ENCODE data around the gene ASTL.
A peak's percentile ranks its signal among the peaks of the same experiment; 100 is the strongest.

ASTL gene

DNA sequence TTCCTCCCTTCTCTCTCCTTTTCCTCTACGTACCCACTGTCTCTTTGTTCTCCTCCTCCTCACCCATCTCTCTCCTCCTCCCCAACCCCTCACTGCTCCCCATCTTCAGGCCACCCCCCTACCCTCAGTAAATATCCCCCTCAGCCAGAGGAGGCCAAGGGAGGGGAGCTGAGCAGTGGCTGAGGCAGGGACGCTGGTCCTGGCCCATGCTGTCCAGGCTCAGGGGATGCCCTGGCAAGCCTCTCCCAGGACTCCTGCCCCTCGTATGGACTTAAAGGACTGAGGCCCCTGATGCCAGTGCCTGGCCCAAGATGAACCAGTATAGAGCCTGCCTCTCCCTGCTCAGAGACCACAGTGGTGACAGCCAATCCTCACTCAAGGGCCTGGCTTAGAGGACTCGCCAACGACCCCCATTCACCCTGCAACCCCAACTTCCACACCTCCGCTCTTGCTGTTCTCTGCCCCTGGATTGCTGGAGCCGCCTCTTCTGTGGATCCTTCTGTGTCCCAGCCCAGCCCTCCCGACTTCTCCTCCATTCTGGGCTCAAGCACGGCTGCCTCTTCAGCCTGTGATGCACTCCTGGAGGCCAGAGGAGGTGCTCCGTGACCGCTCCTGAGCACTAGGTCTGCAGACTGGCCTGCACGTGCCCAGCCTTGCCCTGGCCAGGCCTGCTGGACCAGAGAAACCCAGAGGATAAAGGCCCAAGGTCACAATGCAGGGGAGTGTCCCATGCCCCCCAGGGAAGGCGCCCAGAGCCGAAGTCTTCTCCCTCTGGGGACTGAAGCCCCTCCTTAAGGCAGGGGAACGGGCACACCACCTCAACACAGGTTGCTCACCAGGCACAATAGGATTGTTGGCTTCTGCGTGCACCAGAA lies 16.4 kb upstream of the ASTL start:
- DNase-seq (ENCODE audit: insufficient read length, low spot score) (no peak), FAIRE-seq (no peak)
- no peak for TF ChIP-seq POLR2A (IDR thresholded peaks at IDR 0.05; ENCODE audit: low read depth, low read length)

DNA sequence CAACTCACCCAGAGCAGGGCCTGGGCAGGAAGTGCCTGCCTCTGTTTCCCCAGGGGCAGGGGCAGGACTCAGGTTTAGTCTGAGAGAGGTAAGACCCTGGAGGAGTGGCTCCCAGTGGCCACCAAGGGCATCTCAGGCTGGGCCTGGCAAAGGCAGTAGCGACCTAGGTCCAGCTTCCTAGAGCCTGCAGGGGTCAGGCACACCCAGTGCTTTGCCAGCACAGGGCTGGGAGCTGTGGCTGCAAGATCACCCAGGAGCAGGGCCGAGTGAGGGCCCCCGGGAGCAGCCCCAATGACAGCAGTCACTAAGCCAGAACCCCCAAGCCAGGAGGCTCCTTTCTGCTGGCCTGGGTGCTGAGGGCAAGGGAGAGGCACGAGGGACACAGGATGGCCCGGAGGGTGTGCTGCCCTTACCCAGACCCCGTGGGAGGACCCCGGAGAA lies 15.7 kb upstream of the ASTL start:
- no peak for TF ChIP-seq POLR2A (IDR thresholded peaks at IDR 0.05; ENCODE audit: low read depth, low read length)
- no peak for DNase-seq (ENCODE audit: insufficient read length, low spot score)
- no peak for FAIRE-seq

DNA sequence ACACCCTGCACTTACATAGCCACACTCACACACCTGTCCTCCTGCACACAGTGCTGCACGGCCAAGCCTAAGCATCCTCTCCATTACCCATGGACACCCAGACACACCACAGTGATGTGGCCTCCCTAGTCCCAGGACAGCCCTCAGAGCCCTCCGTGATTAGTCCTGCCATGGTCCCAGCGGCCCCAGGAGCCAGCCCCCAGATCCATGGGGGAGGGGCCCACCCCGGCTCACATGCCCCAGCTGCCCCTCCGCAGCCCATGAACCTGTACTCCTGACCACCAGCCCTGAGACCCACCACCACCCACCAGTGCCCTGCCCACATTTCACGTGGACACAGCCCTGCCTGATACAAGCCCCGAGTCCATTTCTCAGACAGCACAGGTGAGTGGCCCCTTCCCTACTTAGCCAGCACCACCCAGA lies 15.0 kb upstream of the ASTL start:
- no peak for TF ChIP-seq POLR2A (IDR thresholded peaks at IDR 0.05; ENCODE audit: low read depth, low read length)
- DNase-seq (ENCODE audit: insufficient read length, low spot score) (no peak), FAIRE-seq (no peak)

DNA sequence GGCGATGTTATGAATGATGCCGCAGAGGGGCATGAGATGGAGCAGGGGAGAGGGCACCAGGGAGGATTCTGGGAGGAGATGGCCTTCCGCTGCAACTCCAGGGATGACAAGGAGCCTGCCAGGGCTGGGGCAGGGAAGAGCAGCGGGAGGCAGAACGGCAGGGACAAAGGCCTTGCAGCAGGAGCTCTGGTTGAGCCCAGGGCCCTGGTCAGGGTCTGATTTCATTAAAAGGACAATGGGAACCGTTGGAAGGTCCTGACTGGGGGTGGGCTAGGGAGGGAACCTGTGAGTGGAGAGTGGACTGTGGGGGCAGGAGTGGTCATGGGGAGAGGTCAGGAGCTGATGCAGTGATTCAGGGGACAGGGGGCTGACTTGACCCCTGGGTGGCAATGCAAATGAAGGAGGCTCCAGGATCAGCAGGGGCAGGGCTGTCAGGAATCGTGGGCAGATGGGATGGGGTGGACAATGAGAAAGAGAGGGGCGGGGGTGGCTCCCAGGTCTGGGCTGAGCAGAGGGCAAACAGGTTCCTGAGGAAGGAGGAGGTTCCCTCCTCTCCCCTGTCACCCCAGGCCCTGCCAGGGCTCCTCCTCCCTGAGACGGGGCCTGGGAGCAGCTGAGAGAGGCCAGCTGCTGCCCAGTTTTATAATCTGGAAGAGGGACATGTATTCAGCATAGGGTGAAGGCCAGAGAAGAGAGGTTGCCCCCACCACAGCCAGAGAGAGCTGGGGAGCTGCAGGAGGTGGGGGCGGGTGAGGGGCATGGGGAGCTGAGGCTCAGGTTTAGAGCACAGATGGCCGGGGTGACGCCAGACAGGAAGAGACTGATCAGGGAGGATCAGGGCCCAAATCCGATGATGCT lies 14.2 kb upstream of the ASTL start:
- DNase-seq (ENCODE audit: insufficient read length, low spot score), result no peak
- no peak for FAIRE-seq
- no peak for TF ChIP-seq POLR2A (IDR thresholded peaks at IDR 0.05; ENCODE audit: low read depth, low read length)

DNA sequence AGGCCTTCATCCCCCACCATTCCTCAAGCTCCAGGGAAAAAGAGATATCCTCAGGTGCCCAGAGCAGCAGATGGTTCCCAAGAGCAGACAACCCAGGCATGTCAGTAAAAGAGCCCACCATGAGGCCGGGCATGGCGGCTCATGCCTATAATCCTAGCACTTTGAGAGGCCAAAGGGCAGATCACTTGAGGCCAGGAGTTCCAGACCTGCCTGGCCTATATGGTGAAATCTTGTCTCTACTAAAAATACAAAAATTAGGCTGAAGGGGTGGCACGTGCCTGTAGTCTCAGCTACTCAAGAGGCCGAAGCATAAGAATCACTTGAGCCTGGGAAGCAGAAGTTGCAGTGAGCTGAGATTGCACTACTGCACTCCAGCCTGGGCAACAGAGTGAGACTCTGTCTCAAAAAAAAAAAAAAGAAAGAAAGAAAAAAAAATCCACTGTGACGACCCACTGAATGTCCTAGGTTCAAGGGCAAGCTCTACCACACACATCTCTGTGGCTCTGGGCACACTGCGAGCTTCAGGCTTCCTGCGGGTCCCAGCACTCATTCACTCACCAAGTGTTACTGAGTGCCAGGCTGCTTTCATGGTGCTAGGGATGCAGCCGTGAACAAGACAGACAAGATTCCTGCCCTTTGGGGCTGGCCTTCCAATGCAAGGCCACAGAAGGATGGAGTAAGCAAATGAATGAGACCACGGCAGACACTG lies 13.4 kb upstream of the ASTL start:
- DNase-seq (ENCODE audit: insufficient read length, low spot score) (no peak), FAIRE-seq (no peak)
- no peak for TF ChIP-seq POLR2A (IDR thresholded peaks at IDR 0.05; ENCODE audit: low read depth, low read length)

DNA sequence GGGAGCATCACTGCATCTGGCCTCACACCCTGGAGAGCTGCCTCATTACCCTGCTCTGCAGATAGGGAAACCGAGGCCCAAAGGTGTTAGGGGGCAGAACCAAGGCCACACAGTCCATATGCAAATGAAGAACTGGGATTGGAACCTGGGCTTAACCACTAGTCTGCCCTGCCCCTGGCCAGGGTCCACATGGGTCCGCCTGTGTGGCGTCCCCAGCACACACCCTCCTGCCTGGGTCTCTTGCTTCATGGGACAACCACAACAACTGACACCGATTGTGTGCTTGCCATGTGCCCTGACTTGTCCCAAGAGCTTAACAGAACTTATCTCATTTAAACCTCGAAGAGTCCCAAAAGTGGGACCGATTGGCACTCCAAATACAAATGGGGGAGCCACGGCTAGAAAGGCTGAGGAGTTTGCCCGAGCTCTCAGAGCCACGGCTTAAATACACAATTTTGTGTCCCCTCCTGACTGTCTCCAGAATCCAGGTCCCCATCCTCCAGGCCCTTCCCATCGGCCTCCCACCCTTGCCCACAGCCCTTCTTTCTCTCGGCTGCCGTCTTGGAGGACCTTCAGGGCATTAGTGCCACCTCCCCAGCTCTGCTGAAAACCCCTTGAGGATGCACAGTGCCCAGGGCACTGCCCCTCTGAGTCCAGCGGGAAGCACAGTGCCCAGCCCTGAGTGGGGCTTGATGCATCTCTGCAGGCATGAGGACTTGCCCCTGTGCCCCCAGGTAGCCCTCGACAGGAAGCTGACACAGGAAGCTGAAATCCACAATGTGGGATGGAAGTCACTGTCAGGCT lies 12.7 kb upstream of the ASTL start:
- no peak for FAIRE-seq
- no peak for DNase-seq (ENCODE audit: insufficient read length, low spot score)
- TF ChIP-seq POLR2A (IDR thresholded peaks at IDR 0.05; ENCODE audit: low read depth, low read length), result no peak

DNA sequence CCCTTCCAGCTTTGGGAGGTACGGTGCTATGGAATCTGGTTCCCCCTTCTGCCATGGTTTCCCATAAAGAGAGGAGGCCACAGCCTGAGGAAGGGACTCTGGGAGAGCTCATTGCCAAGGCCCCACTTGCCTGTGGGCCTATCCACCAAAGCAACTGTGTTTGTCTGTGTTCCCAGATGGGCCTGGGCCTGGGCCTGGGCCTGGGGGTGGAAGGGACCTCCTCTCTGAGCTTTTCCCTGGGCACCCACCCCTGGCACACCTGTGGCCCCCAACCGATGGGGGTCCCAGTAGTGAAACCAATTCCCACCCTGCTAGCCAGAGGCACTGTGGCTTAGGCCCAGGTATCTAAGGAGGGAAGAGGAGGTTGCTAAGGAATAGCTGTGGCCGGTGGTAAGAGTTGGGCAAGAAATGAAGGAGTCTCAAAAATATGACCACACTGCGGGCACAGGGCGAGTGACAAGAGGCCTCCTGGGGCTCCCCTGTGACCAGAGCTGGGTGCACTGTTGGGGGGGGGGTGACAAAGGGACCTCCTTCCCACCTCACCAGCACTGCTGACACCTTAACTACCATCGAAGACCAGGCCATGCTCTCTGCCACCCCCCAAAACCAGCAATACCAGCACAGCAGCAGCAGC lies 11.8 kb upstream of the ASTL start:
- DNase-seq (ENCODE audit: insufficient read length, low spot score) (no peak), FAIRE-seq (no peak)

DNA sequence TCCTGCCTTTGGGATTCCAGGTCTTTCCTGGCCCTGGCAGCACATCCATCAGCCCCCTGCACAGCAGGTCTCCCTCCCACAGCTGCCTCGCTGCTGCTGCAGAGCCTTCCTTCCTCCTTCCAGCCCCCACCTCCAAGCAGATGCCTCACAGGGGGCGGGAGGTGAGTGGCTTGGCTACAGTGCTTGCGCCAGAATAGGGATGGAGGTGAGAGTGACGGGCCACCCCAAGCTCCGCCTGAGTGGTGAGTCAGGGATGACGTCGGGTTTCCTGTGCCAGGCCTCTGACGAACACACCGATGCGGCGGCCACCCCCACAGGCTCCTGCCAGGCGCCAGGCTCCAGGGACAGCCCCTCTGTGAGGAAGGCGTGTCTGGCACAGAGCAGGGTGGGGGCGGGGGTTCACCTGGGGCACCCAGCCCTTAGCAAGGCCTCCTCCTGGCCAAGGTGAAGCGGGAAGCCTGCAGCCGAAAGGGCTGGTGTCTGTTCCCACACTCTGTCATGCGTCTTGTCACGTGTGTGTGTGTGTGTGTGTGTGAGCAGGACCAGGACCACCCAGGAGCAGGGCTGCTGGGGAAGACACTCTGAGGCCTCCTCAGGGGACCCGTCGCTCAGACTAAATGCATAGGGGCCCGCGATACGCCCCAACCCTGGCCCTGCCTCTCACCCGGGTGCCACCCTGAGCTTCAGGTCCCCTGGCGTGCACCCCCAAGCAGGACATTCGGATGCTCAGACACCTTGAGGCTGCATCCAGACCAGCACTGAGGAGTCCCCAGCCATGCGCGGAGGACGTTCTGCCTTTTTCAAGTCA lies 10.3 kb upstream of the ASTL start:
- peak; percentile 98 for DNase-seq (ENCODE audit: insufficient read length, low spot score)
- no peak for TF ChIP-seq POLR2A (IDR thresholded peaks at IDR 0.05; ENCODE audit: low read depth, low read length)
- FAIRE-seq, result no peak

More for the DNA sequence above, 11.8 kb upstream of the ASTL start:
- TF ChIP-seq POLR2A (IDR thresholded peaks at IDR 0.05; ENCODE audit: low read depth, low read length), result no peak

DNA sequence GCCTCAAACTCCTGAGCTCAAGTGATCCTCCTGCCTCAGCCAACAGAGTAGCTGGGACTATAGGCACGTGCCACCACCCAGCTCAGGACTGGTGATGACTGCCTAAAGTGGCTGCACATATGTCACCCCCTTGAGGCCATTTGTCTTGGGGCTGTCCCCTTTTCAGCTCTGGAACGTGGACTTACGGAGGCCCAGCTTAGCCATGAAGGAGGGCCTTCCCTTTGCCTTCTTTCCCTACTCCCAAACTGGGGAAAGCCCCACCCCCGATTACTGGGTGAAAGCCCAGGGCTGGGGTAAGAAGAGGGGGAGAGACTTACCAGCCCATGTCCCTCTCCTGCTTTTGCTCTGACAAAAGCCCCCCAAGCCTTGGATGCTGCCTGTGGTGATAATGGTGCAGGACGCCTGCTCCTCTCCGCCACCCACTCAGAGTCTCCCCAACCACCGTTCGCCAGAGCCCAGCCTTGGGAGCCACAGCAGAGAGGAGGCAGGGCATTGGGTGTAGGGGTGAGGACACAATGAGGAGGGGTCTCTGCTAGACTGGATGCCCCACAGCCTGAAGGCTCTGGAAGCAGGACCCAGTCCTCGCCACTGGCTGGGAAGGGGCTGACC lies 9.4 kb upstream of the ASTL start:
- FAIRE-seq, result no peak
- DNase-seq (ENCODE audit: insufficient read length, low spot score), result no peak

DNA sequence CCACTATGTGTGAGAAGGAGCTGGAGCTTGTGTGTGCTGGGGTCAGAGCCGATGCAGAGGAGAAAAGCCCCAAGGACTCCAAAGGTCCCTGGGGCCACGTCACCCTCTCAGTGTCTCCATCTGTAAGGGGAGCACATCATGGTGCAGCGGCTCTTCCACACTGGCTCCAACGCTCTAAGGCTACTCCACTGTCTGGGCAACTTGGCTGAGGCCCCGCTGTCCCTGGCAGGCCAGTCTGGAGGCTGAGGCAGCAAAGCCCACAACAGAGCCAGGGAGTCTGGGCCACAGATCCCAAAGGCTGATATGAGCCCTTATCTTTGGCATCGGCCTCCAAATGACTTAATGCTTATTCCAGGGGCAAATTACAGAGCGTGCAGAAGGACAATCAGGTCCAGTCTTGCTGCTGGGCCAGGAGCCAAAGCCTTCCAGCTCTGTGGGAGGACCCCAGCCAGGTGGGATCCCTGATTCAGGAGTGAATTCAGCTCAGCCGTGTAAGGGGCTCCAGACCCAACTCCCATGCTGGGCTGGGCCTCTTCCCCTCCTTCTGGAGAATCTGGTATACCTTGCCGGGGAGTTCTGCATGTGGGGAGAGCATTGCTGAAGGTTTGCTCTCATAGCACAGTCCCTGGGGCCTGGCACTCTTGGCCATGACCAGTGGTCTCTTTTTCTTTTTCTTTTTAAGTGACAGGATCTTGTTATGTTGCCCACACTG lies 8.7 kb upstream of the ASTL start:
- DNase-seq (ENCODE audit: insufficient read length, low spot score) (no peak), FAIRE-seq (no peak)
- no peak for TF ChIP-seq POLR2A (IDR thresholded peaks at IDR 0.05; ENCODE audit: low read depth, low read length)

More for the DNA sequence above, 9.4 kb upstream of the ASTL start:
- no peak for TF ChIP-seq POLR2A (IDR thresholded peaks at IDR 0.05; ENCODE audit: low read depth, low read length)

Data from H54 (cell line).